Measurements from ENCODE around the gene PRRX2. TPM values are rescaled to one million over a fixed set of nuclear protein-coding genes. Genes with fewer than 3 reads are reported as not detected.
A peak's percentile ranks its signal among the peaks of the same experiment; 100 is the strongest.

Gene PRRX2
- total RNA-seq, 1 donor from 2014 or later: 5.6 TPM

GRCh38 chr9:129640871-129641749, 24.3 kb upstream of the PRRX2 start:
- DNase-seq (ENCODE audit: extremely low spot score, unreplicated experiment): no peak
- no peak overlapping the region for H3K27ac Mint-ChIP-seq (ENCODE audit: unreplicated experiment)
- H3K27me3 Mint-ChIP-seq (ENCODE audit: unreplicated experiment): no peaks in the 10 kb centered on the region
- TF ChIP-seq CTCF (IDR thresholded peaks at IDR 0.05): no peak
- H3K36me3 Mint-ChIP-seq (ENCODE audit: unreplicated experiment): peaks cover 9% of the 10 kb centered on the region
- H3K4me3 Mint-ChIP-seq (ENCODE audit: unreplicated experiment): peak overlapping the region; percentile 82
- H3K9me3 Mint-ChIP-seq (ENCODE audit: unreplicated experiment): no peaks in the 10 kb centered on the region
- H3K4me1 Mint-ChIP-seq (ENCODE audit: unreplicated experiment): peaks cover 21% of the 10 kb centered on the region

GRCh38 chr9:129641750-129642585, 23.5 kb upstream of the PRRX2 start, which contains the start of gene ASB6:
Gene ASB6 (minus strand): TSS chr9:129642151. CDS start chr9:129641999, 152 bp downstream.
- Mint-ChIP-seq H3K27ac (ENCODE audit: unreplicated experiment) (peak within 1 kb of the TSS; percentile 94), H3K4me3 (ENCODE audit: unreplicated experiment) (peak within 1 kb of the TSS; percentile 82), H3K27me3 (ENCODE audit: unreplicated experiment) (no peaks in the 10 kb centered on the region), H3K4me1 (ENCODE audit: unreplicated experiment) (peaks cover 21% of the 10 kb centered on the region), H3K36me3 (ENCODE audit: unreplicated experiment) (peaks cover 9% of the 10 kb centered on the region), H3K9me3 (ENCODE audit: unreplicated experiment) (no peaks in the 10 kb centered on the region)
- peak; percentile 100 for DNase-seq (ENCODE audit: extremely low spot score, unreplicated experiment)
- peak; percentile 100 for TF ChIP-seq CTCF (IDR thresholded peaks at IDR 0.05)

GRCh38 chr9:129643706-129644105, 21.7 kb upstream of the PRRX2 start:
- no peak for TF ChIP-seq CTCF (IDR thresholded peaks at IDR 0.05)
- no peak for DNase-seq (ENCODE audit: extremely low spot score, unreplicated experiment)
- H3K4me1 Mint-ChIP-seq (ENCODE audit: unreplicated experiment): peaks cover 28% of the 10 kb centered on the region
- H3K9me3 Mint-ChIP-seq (ENCODE audit: unreplicated experiment): no peaks in the 10 kb centered on the region
- H3K27ac Mint-ChIP-seq (ENCODE audit: unreplicated experiment): no peak overlapping the region
- no peaks in the 10 kb centered on the region for H3K27me3 Mint-ChIP-seq (ENCODE audit: unreplicated experiment)
- no peak overlapping the region for H3K4me3 Mint-ChIP-seq (ENCODE audit: unreplicated experiment)
- H3K36me3 Mint-ChIP-seq (ENCODE audit: unreplicated experiment): no peaks in the 10 kb centered on the region

- H3K4me1 Mint-ChIP-seq (ENCODE audit: unreplicated experiment): peaks cover 29% of the 10 kb centered on the region
- no peaks in the 10 kb centered on the region for H3K36me3 Mint-ChIP-seq (ENCODE audit: unreplicated experiment)
- no peak for DNase-seq (ENCODE audit: extremely low spot score, unreplicated experiment)
- H3K27me3 Mint-ChIP-seq (ENCODE audit: unreplicated experiment): no peaks in the 10 kb centered on the region
- no peaks in the 10 kb centered on the region for H3K9me3 Mint-ChIP-seq (ENCODE audit: unreplicated experiment)
- no peak overlapping the region for H3K4me3 Mint-ChIP-seq (ENCODE audit: unreplicated experiment)
- no peak for TF ChIP-seq CTCF (IDR thresholded peaks at IDR 0.05)
- no peak overlapping the region for H3K27ac Mint-ChIP-seq (ENCODE audit: unreplicated experiment)
Measured at GRCh38 chr9:129644365-129644764, 21.1 kb upstream of the PRRX2 start.

- H3K27me3 Mint-ChIP-seq (ENCODE audit: unreplicated experiment): no peaks in the 10 kb centered on the region
- H3K4me1 Mint-ChIP-seq (ENCODE audit: unreplicated experiment): peaks cover 31% of the 10 kb centered on the region
- no peak overlapping the region for H3K4me3 Mint-ChIP-seq (ENCODE audit: unreplicated experiment)
- no peaks in the 10 kb centered on the region for H3K9me3 Mint-ChIP-seq (ENCODE audit: unreplicated experiment)
- no peak for TF ChIP-seq CTCF (IDR thresholded peaks at IDR 0.05)
- H3K36me3 Mint-ChIP-seq (ENCODE audit: unreplicated experiment): no peaks in the 10 kb centered on the region
- H3K27ac Mint-ChIP-seq (ENCODE audit: unreplicated experiment): no peak overlapping the region
- no peak for DNase-seq (ENCODE audit: extremely low spot score, unreplicated experiment)
Measured at GRCh38 chr9:129644902-129645301, 20.5 kb upstream of the PRRX2 start.

Data from osteocyte (in vitro differentiated cells).